HG03139 (cell line): ENCODE data around the gene ZNF232.
"Not testable (repeated sequence)": the region's sequence is repeated elsewhere in the genome, so short reads cannot be mapped to it uniquely, and the experiment has no call there.

Experiments used
- ATAC-seq: cut with Tn5 transposase; IDR thresholded peaks from one replicate; pipeline ENCODE4 v1.9.1; 2021; ENCODE audit not compliant: unreplicated experiment

The ZNF232 gene

GRCh38 chr17:5130261-5130660 is 18.6 kb upstream of the ZNF232 start:
- not testable (repeated sequence) for ATAC-seq

- not testable (repeated sequence) for ATAC-seq
Observed at GRCh38 chr17:5129770-5130169, 18.1 kb upstream of the ZNF232 start.

DNA sequence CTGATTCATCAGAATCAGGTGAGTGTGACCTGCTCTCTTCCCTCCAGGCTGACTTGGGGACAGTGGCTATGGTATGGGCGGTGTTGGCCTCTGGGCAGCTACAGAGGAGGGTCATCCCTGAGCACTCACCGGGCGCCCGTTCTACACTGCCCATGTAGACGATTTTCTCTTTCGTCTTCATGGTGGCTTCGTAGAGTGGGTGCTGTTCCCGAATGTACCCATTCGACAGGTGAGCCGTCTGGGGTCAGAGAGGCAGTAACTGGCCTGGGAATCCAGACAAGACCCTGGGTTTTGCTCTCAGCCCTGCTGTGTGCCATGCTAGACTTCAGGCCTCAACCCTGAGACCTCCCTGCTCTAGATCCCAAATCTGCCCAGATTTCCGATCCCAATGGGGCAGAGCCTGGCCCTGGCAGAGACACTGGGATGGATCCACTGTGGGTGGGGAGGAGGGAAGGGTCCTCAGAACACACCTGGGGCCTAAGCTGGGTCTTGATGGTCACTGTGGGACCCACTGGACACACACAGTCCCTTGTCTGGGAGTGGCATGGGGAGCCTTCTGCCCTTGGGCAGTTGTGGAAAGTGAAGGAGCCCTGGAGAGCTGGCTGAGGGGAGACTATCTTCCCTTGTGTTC is 17.3 kb upstream of the ZNF232 start:
- no peak for ATAC-seq

- ATAC-seq, result not testable (repeated sequence)
Observed at GRCh38 chr17:5128387-5128786, 16.7 kb upstream of the ZNF232 start.

- ATAC-seq, result no peak
Observed at GRCh38 chr17:5127910-5128309, 16.2 kb upstream of the ZNF232 start.

GRCh38 chr17:5126719-5127488 is 15.2 kb upstream of the ZNF232 start:
- no peak for ATAC-seq

GRCh38 chr17:5124896-5125295 is 13.2 kb upstream of the ZNF232 start:
- not testable (repeated sequence) for ATAC-seq

DNA sequence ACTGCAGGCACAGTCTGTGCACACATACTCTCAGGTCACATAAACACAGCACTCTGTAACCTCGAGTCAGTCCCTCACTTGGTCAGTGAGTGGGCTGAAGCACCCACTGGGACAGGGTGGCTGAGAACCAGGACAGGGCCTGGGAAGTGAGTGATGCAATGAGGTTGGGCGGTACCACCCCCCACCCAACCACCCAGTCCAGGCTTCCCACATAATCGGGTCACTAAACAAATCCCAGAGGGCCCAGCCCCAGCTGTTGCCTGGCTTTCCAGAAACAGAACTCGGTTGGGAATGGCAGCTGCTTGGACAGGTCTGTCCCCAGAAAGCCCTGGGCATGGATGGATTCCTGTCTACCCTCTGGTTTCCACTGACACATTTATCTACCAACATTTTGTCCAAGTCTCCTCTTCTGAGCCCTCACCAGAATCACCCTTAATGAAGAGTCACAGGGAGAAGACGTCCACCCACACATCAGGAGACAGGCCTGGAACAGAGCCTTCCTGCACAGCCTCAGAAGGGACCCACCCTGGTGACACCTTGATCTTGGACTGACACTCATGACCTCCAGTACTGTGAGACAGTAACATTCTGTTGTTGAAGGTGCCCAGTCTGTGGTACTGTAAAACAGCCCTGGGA is 12.6 kb upstream of the ZNF232 start:
- not testable (repeated sequence) for ATAC-seq

DNA sequence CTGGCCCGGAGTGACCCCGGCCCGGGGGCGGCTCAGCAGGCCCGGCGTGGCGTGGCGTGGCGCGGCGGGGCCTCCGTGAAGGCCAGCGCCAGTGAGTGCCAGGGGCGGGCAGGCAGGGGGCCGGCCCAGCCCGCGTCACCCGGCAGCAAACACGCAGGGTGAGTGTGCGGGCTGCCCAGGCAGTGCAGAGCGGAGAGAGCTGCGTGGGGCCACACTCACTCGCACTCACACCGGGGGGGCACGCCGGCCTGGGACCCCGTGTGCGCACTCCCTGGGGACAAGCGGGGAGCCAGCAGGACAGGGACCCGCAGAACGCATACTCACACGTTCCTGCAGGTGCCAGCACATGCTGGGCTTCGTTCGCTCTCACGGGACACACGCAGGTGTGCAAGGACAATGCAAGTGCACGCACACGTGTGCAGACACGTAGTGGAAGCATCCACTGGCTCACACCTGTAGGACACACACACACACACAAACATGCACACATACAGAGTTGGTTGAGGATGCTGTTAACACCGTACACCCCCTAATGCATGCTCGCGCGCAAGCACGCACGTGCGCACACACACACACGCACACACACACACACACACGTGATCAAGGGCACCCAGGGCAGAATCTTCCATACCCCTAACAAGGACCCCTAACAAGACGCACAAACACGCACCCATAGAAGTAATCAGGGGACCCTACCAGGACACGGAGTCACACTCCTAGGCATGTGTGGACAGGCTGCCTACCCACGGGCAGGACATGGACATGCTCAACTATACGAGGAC is 11.9 kb upstream of the ZNF232 start:
- ATAC-seq, result no peak

DNA sequence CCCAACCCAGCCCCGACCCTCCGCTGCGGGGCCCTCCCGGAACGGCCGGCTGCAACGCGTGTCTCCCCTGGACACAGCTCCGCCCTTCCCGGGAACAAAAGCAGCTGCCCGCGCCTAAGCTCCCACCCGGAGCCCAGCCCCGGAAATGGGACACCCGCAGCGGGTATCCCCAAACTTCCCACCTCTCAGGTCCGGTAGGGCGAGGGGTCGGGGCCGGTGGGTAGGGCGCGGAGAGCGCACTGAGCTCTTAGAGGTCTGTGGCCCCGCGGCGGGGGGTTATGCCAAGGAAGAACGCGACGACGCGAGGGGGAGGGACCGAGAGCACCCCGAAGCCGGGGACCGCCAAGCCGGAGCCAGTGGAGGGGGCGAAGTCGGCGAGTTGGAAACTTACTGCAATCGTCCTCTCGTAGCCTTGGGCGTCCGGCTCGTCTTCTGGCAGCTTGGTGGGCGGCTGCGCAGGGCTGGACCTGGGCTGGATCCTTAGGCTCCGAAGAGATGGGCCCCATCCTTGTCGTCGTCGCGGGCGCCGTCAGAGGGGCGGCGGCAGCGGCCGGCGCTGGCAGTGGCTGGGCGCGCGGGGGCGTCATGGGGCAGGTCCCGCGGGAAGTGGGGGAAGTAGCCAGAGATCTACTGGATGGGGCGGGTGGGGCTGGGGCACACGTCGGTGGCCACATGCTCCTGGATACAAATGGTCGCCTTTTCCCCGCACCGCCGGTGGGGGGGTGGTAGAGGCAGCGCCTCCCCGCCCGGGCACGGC is 11.1 kb upstream of the ZNF232 start:
- ATAC-seq, result no peak

- ATAC-seq, result not testable (repeated sequence)
Observed at GRCh38 chr17:5122056-5122455, 10.4 kb upstream of the ZNF232 start.

DNA sequence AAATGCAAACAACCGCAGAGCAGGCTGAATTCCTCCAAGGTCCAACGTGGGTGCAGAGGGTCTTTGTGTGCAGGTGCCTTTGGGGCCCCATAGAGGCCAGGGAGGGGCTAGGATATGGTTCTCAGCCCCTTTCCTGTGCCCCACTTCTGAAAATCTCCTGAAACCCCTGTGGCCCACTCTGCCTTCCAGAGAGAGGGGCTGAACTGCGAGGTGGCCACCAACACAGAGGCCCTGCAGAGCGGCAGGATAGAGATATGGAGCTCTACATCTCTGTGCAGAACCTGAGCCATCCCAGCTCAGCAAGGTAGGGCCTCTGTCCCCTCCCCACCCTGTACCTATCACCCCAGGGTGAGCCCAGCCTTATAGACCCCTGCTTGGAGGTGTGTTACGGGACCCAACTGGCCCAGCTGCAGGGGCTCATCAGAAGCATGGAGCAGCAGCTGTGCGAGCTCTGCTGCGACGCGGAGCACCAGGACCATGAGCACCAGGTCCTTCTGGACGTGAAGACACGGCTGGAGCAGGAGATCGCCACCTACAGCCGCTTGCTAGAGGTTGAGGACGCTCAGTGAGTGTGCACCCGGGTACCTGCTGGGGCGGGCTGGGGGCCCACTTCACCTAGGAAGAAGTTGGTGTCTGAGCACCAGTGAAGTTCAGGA is 9.6 kb upstream of the ZNF232 start:
- ATAC-seq, result no peak

DNA sequence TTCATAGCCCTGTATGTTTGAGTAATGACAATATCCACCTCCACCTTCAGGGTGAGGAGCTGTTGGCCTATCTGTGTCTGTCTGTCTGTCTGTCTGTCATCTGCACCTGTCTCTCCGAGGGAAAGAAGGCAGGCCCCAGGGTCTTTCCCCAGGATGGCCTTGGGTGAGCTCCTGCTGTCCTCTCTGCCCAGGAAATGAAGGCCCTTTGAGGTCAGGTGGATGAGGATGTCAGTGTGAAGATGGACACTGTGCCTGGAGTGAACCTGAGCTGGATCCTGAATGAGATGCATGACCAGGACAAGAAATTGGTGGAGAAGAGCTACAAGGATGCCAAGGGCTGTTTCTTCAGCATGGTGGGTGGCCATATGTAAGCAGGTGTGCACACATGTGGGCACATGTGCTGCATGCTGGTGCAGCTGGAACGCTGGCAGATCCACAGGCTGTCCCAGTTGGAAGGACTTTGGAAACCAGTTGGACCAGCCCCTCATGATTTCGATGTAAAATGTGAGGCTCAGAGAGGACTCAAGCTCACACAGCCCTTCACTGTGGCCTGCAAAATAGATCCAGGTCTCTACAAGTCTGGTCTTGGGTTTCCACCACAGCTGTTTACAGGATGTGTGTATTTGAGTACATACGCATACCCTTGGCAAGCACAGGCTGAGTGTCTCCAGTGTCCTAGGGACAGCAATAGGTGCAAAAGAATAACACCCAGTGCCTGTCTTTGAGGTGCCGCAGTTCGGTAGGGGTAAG is 8.9 kb upstream of the ZNF232 start:
- ATAC-seq, result not testable (repeated sequence)

- no peak for ATAC-seq
Observed at GRCh38 chr17:5120036-5120435, 8.4 kb upstream of the ZNF232 start.

DNA sequence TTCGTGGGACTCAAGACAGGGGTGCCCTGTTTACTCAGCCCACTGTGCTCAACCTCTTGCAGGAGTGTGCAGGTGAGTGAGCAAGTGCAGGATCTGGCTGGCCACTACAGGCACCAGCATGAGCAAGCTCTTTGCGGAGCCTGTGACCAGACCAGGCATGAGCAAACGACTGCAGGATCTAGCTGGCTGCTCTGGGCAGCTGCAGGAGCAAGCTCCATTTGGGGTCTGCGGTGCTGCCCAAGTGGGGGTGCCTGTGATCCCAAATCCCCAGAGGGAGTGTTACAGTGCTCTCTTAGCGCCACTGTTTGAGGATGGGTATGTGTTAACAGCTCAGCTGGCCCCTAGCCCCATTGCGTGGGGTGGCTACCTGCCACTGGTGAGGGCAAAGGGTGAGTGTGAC is 6.5 kb upstream of the ZNF232 start:
- no peak for ATAC-seq

GRCh38 chr17:5115673-5116651 is 4.3 kb upstream of the ZNF232 start, which contains the start of gene USP6:
TSS of gene USP6 (plus strand) at chr17:5116032. CDS start at chr17:5130368, 14,336 bp downstream.
- ATAC-seq, result no peak

- ATAC-seq, result no peak
Observed at GRCh38 chr17:5110816-5111215, 862 bp downstream of the ZNF232 start.

- ATAC-seq, result no peak
Observed at GRCh38 chr17:5100832-5101231, 10.8 kb downstream of the ZNF232 start.
